ENCODE data around the gene KCNH6.

The KCNH6 gene

DNA sequence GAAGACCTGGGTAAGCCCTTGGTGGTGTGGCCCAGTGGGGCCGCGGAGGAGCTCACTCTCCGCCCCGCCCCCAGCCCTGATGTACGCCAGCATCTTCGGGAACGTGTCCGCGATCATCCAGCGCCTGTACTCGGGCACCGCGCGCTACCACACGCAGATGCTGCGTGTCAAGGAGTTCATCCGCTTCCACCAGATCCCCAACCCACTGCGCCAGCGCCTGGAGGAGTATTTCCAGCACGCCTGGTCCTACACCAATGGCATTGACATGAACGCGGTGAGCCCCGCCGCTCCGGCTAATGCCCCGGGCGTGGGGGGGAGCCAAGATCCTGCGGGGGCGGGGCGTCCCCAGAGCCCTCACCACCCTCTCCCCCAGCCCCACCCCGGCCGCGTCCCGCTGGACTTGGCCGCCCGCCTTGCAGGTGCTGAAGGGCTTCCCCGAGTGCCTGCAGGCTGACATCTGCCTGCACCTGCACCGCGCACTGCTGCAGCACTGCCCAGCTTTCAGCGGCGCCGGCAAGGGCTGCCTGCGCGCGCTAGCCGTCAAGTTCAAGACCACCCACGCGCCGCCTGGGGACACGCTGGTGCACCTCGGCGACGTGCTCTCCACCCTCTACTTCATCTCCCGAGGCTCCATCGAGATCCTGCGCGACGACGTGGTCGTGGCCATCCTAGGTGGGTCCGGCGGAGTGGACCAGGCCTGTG, 15.0 kb downstream of the KCNH6 start:
- ATAC-seq (replicated peaks) = peak; percentile 29
- H3K27me3 Mint-ChIP-seq = peaks cover 48 to 63% of the 10 kb centered on the region in 2 donors

GRCh38 chr17:63538693-63539595, 15.8 kb downstream of the KCNH6 start:
- Mint-ChIP-seq H3K9me3 (no peaks in the 10 kb centered on the region), H3K27ac (no peak overlapping the region), H3K4me3 (peak overlapping the region in 1 of 2 donors; percentile 65), H3K4me1 (ENCODE audit: low read depth in 2 of 2) (peaks cover 2 to 7% of the 10 kb centered on the region in 2 donors), H3K36me3 (ENCODE audit: insufficient read depth) (peaks cover 2% of the 10 kb centered on the region), H3K27me3 (peaks cover 48 to 63% of the 10 kb centered on the region in 2 donors)
- DNase-seq (no peak), ATAC-seq (replicated peaks) (no peak)

More for the DNA sequence above, 15.0 kb downstream of the KCNH6 start:
- Mint-ChIP-seq H3K36me3 (ENCODE audit: insufficient read depth) (peaks cover 2% of the 10 kb centered on the region), H3K4me3 (peak overlapping the region in 1 of 2 donors; percentile 65), H3K9me3 (no peaks in the 10 kb centered on the region), H3K27ac (no peak overlapping the region), H3K4me1 (ENCODE audit: low read depth in 2 of 2) (peaks cover 2 to 7% of the 10 kb centered on the region in 2 donors)
- no peak for DNase-seq

- DNase-seq (no peak), ATAC-seq (replicated peaks) (no peak)
- Mint-ChIP-seq H3K4me1 (ENCODE audit: low read depth in 2 of 2) (peaks cover 0 to 5% of the 10 kb centered on the region in 2 donors), H3K9me3 (no peaks in the 10 kb centered on the region), H3K36me3 (ENCODE audit: insufficient read depth) (peaks cover 2% of the 10 kb centered on the region), H3K27ac (no peak overlapping the region), H3K27me3 (peaks cover 42 to 54% of the 10 kb centered on the region in 2 donors), H3K4me3 (no peak overlapping the region)
Observed at GRCh38 chr17:63540590-63540989, 17.4 kb downstream of the KCNH6 start.

GRCh38 chr17:63542218-63542545, 19.0 kb downstream of the KCNH6 start:
- peaks cover 0 to 5% of the 10 kb centered on the region in 2 donors for H3K4me1 Mint-ChIP-seq (ENCODE audit: low read depth in 2 of 2)
- H3K4me3 Mint-ChIP-seq = no peak overlapping the region
- H3K9me3 Mint-ChIP-seq = no peaks in the 10 kb centered on the region
- peaks cover 34 to 42% of the 10 kb centered on the region in 2 donors for H3K27me3 Mint-ChIP-seq
- ATAC-seq (replicated peaks) (no peak), DNase-seq (no peak)
- no peak overlapping the region for H3K27ac Mint-ChIP-seq
- no peaks in the 10 kb centered on the region for H3K36me3 Mint-ChIP-seq (ENCODE audit: insufficient read depth)

GRCh38 chr17:63542942-63543821, 20.0 kb downstream of the KCNH6 start:
- H3K4me1 Mint-ChIP-seq (ENCODE audit: low read depth in 2 of 2) = peaks cover 0 to 5% of the 10 kb centered on the region in 2 donors
- peaks cover 4% of the 10 kb centered on the region for H3K36me3 Mint-ChIP-seq (ENCODE audit: insufficient read depth)
- DNase-seq (no peak), ATAC-seq (replicated peaks) (no peak)
- H3K27ac Mint-ChIP-seq = no peak overlapping the region
- H3K9me3 Mint-ChIP-seq = no peaks in the 10 kb centered on the region
- no peak overlapping the region for H3K4me3 Mint-ChIP-seq
- peaks cover 27 to 32% of the 10 kb centered on the region in 2 donors for H3K27me3 Mint-ChIP-seq

DNA sequence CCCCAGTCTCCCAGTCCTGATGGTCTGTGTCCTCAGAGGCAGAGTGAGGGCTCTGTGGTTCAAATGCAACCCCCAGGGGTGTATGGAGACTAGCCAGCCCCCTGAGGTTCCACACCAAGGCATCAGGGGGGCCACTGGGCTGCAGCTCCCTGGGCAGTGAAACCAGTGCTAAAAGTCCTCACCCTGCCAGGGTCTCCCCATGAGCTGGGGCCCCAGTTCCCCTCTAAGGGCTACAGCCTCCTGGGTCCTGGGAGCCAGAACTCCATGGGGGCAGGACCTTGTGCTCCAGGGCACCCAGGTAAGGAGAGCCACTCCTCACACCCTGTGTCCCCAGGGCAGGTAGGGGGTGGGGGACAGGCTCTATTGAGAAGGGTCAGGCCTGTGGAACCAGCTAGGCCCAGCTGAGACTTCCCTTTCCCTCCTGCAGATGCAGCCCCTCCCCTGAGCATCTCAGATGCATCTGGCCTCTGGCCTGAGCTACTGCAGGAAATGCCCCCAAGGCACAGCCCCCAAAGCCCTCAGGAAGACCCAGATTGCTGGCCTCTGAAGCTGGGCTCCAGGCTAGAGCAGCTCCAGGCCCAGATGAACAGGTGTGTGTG, 20.8 kb downstream of the KCNH6 start:
- DNase-seq (no peak), ATAC-seq (replicated peaks) (no peak)
- Mint-ChIP-seq H3K9me3 (no peaks in the 10 kb centered on the region), H3K4me3 (no peak overlapping the region), H3K27me3 (peaks cover 20 to 24% of the 10 kb centered on the region in 2 donors), H3K36me3 (ENCODE audit: insufficient read depth) (peaks cover 5% of the 10 kb centered on the region), H3K4me1 (ENCODE audit: low read depth in 2 of 2) (no peaks in the 10 kb centered on the region), H3K27ac (no peak overlapping the region)

DNA sequence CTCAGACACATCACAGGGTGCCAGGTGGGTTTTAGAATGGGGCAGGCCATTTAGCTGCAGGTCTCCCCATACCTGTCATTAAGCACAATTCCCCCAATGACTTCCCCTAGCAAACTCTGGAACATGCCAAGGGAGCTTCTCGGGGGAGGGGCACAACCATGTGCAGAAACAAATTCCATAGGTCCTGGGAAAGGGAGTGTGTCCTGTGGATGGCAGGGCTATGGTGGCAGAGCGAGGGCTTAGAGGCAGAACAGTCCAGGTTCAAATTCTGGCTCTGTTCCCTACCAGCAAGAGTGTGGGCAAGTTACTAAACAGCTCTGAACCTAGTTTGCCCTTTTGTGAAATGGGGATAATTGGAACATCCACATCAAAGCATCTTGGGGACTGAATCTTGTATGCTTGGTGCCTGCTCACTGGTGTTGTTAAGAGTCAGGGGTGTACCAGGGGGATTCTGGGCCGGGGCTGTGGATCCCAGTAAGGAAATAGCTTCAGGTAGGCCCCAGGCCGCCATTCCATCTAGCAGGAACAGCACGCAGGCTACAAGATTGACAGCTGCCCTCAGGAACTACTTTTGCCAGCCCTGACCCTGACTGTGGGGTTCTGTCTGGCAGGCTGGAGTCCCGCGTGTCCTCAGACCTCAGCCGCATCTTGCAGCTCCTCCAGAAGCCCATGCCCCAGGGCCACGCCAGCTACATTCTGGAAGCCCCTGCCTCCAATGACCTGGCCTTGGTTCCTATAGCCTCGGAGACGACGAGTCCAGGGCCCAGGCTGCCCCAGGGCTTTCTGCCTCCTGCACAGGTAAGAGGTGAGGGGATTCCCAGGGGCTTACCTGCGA, 21.5 kb downstream of the KCNH6 start:
- ATAC-seq (replicated peaks) = no peak
- Mint-ChIP-seq H3K4me3 (no peak overlapping the region), H3K9me3 (no peaks in the 10 kb centered on the region), H3K27ac (no peak overlapping the region), H3K27me3 (peaks cover 12 to 17% of the 10 kb centered on the region in 2 donors), H3K36me3 (ENCODE audit: insufficient read depth) (peaks cover 10% of the 10 kb centered on the region), H3K4me1 (ENCODE audit: low read depth in 2 of 2) (peaks cover 2 to 5% of the 10 kb centered on the region in 2 donors)
- DNase-seq = no peak

DNA sequence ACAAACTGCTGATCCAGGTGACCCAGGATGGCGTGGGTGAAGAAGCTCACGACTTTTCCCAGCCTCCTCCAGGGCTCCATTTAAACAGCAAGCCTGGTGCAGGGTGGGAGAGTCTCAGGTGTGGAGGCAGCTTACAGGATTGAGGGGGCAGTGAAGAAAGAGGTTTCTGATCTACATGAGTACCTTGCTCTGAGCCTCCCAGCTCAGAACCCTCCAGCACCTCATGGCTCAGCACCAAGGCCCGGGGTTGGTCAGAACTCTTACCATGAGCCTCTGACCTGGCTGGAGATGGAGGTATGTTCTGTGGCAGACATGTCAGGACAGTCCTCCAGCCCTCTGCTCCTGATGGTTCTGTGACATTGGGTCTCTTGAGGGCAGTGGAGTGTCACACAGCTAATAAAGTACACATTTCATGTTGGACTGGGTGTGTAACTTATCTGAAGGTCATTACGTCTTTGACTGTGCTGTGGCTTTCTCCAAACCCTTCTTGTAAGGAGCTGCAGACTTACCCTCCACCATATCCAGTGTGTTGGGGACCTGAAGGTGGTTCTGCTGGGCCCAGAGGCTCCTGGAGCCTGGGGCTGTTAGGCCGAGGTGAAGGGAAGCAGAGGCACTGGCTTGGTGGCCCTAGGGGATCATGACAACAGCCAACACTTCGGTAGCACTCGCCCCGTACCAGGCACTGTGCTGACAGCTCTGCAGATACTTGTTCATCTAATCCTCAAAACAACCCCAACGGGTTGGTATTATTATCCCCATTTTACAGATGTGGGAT, 23.3 kb downstream of the KCNH6 start:
- peaks cover 11 to 13% of the 10 kb centered on the region in 2 donors for H3K4me1 Mint-ChIP-seq (ENCODE audit: low read depth in 2 of 2)
- ATAC-seq (replicated peaks) (no peak), DNase-seq (no peak)
- H3K36me3 Mint-ChIP-seq (ENCODE audit: insufficient read depth) = peaks cover 17% of the 10 kb centered on the region
- no peak overlapping the region for H3K4me3 Mint-ChIP-seq
- H3K27me3 Mint-ChIP-seq = no peaks in the 10 kb centered on the region
- no peak overlapping the region for H3K27ac Mint-ChIP-seq
- H3K9me3 Mint-ChIP-seq = no peaks in the 10 kb centered on the region

- H3K36me3 Mint-ChIP-seq (ENCODE audit: insufficient read depth) = peaks cover 17% of the 10 kb centered on the region
- no peak for DNase-seq
- H3K27ac Mint-ChIP-seq = no peak overlapping the region
Observed at GRCh38 chr17:63547083-63547523, 23.9 kb downstream of the KCNH6 start.

GRCh38 chr17:63549289-63549945, 26.3 kb downstream of the KCNH6 start:
- ATAC-seq (replicated peaks) (peak; percentile 9), DNase-seq (no peak)
- Mint-ChIP-seq H3K36me3 (ENCODE audit: insufficient read depth) (peaks cover 17% of the 10 kb centered on the region), H3K4me1 (ENCODE audit: low read depth in 2 of 2) (peaks cover 31 to 35% of the 10 kb centered on the region in 2 donors), H3K27me3 (no peaks in the 10 kb centered on the region), H3K9me3 (no peaks in the 10 kb centered on the region), H3K27ac (peak overlapping the region; percentile 96 to 98), H3K4me3 (peak overlapping the region; percentile 98 to 99)

More at GRCh38 chr17:63547083-63547523, 23.9 kb downstream of the KCNH6 start:
- Mint-ChIP-seq H3K4me3 (no peak overlapping the region), H3K27me3 (no peaks in the 10 kb centered on the region), H3K9me3 (no peaks in the 10 kb centered on the region), H3K4me1 (ENCODE audit: low read depth in 2 of 2) (peaks cover 17% of the 10 kb centered on the region in 2 donors)
- no peak for ATAC-seq (replicated peaks)
